Suprapubic skin (tissue), 4 donors: ENCODE data around the gene HAUS5.

Source experiments
- EP300 ChIP-seq: sonication (generic); formaldehyde crosslinking; IDR thresholded peaks from one replicate; pipeline ENCODE4 v1.6.1; 2017; ENCODE audit warnings: antibody characterized with exemption
- POLR2A ChIP-seq, 2 donors: fragments of 450-650 bp; IDR thresholded peaks; one replicate each; pipeline ENCODE4 v1.6.1; 2017; ENCODE audit warnings: antibody characterized with exemption in 2 of 2, mild to moderate bottlenecking in 2 of 2, moderate library complexity in 2 of 2
- POLR2AphosphoS5 ChIP-seq, 3 donors: sonication (generic); formaldehyde crosslinking; IDR thresholded peaks; one replicate each; pipeline ENCODE4 v1.6.1; 2017; ENCODE audit warnings: antibody characterized with exemption in 3 of 3
- TF ChIP-seq, protein P1 (sequence below), 2 donors: fragments of 200-600 bp in 1 of 2; fragments of 450-650 bp in 1 of 2; sonication (generic) in 1 of 2; IDR thresholded peaks; one replicate each; pipeline ENCODE4 v1.5.1; 2016 to 2019; ENCODE audit warnings: antibody characterized with exemption in 2 of 2, mild to moderate bottlenecking in 1 of 2, moderate library complexity in 1 of 2

- TF ChIP-seq, protein P1, sequence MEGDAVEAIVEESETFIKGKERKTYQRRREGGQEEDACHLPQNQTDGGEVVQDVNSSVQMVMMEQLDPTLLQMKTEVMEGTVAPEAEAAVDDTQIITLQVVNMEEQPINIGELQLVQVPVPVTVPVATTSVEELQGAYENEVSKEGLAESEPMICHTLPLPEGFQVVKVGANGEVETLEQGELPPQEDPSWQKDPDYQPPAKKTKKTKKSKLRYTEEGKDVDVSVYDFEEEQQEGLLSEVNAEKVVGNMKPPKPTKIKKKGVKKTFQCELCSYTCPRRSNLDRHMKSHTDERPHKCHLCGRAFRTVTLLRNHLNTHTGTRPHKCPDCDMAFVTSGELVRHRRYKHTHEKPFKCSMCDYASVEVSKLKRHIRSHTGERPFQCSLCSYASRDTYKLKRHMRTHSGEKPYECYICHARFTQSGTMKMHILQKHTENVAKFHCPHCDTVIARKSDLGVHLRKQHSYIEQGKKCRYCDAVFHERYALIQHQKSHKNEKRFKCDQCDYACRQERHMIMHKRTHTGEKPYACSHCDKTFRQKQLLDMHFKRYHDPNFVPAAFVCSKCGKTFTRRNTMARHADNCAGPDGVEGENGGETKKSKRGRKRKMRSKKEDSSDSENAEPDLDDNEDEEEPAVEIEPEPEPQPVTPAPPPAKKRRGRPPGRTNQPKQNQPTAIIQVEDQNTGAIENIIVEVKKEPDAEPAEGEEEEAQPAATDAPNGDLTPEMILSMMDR (IDR thresholded peaks at IDR 0.05) = no peak
- TF ChIP-seq POLR2AphosphoS5 (IDR thresholded peaks at IDR 0.05) (no peak), EP300 (no peak), POLR2A (IDR thresholded peaks at IDR 0.05) (no peak)
Observed at GRCh38 chr19:35644987-35645679, 32.6 kb downstream of the HAUS5 start.
